SK-N-SH (cell line): Measurements from ENCODE around the gene GAS1.

Experiments used
- RCOR1 ChIP-seq: fragments of 150-350 bp; IDR thresholded peaks from 2 replicates; pipeline ENCODE4 v1.6.1; 2017; ENCODE audit warnings: antibody characterized with exemption, low read length
- SIN3A ChIP-seq: IDR thresholded peaks from 2 replicates; pipeline ENCODE4 v1.6.1; 2012; ENCODE audit warnings: low read depth, mild to moderate bottlenecking, low read length, moderate library complexity, borderline replicate concordance
- TF ChIP-seq, protein P1 (sequence below): fragments of 200-600 bp; sonication (generic); IDR thresholded peaks from 2 replicates; pipeline ENCODE4 v1.6.1; 2017; ENCODE audit warnings: antibody characterized with exemption, mild to moderate bottlenecking, moderate library complexity
- TF ChIP-seq, protein P2 (sequence below): IDR thresholded peaks from 2 replicates; pipeline ENCODE4; 2012

DNA sequence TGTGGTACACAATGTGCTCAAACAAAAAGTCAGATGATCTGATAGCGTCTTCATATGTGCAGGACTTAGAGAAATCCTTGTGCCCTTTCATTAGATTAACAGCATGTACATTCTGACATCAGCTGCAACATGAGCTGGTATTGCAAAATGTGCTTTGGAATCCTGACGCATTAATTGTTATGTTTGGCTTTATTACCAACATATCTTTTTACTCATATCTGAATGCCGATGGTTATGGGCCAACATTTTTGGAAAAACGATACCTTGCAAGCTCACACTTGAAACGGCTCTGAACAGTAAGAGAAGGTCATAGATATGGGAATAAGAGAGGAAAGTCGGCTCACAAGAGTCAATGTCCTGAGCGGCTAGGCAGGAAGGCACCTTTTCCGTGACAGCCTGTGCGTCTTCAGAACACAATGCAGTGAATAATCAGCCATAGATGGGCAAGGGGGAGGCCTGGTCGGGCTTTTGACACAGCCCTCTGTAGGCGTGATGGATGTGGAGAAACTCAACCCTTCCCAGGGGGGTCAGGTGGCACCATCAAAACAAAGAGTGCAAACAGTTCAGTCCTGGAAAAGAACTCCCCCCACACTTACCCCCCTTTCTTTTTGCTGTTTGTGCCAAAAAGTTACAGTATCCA lies 36.4 kb upstream of the GAS1 start:
- TF ChIP-seq, protein P1, sequence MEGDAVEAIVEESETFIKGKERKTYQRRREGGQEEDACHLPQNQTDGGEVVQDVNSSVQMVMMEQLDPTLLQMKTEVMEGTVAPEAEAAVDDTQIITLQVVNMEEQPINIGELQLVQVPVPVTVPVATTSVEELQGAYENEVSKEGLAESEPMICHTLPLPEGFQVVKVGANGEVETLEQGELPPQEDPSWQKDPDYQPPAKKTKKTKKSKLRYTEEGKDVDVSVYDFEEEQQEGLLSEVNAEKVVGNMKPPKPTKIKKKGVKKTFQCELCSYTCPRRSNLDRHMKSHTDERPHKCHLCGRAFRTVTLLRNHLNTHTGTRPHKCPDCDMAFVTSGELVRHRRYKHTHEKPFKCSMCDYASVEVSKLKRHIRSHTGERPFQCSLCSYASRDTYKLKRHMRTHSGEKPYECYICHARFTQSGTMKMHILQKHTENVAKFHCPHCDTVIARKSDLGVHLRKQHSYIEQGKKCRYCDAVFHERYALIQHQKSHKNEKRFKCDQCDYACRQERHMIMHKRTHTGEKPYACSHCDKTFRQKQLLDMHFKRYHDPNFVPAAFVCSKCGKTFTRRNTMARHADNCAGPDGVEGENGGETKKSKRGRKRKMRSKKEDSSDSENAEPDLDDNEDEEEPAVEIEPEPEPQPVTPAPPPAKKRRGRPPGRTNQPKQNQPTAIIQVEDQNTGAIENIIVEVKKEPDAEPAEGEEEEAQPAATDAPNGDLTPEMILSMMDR: no peak
- TF ChIP-seq RCOR1: no peak
- TF ChIP-seq, protein P2, sequence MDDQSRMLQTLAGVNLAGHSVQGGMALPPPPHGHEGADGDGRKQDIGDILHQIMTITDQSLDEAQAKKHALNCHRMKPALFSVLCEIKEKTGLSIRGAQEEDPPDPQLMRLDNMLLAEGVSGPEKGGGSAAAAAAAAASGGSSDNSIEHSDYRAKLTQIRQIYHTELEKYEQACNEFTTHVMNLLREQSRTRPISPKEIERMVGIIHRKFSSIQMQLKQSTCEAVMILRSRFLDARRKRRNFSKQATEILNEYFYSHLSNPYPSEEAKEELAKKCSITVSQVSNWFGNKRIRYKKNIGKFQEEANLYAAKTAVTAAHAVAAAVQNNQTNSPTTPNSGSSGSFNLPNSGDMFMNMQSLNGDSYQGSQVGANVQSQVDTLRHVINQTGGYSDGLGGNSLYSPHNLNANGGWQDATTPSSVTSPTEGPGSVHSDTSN: peak; percentile 71
- no peak; the same call in 1 of the 2 replicates for TF ChIP-seq SIN3A
